ENCODE measurements around the gene LYPD8. TPM values are rescaled to one million over a fixed set of nuclear protein-coding genes. Genes with fewer than 3 reads are reported as not detected.

Gene LYPD8
- total RNA-seq, 1 donor from 2014 or later: not detected

- Mint-ChIP-seq H3K27ac (no peak overlapping the region), H3K4me3 (no peak overlapping the region), H3K4me1 (ENCODE audit: unreplicated experiment) (no peaks in the 10 kb centered on the region), H3K27me3 (no peaks in the 10 kb centered on the region), H3K36me3 (no peaks in the 10 kb centered on the region), H3K9me3 (no peaks in the 10 kb centered on the region)
- DNase-seq (ENCODE audit: extremely low spot score, unreplicated experiment): no peak
- TF ChIP-seq CTCF (conservative IDR thresholded peaks at IDR 0.05): no peak
Observed at GRCh38 chr1:248751635-248752034, 3.9 kb downstream of the LYPD8 start.

GRCh38 chr1:248751142-248751541 is 4.4 kb downstream of the LYPD8 start:
- H3K9me3 Mint-ChIP-seq: no peaks in the 10 kb centered on the region
- no peaks in the 10 kb centered on the region for H3K27me3 Mint-ChIP-seq
- no peak for DNase-seq (ENCODE audit: extremely low spot score, unreplicated experiment)
- no peak overlapping the region for H3K4me3 Mint-ChIP-seq
- TF ChIP-seq CTCF (conservative IDR thresholded peaks at IDR 0.05): no peak
- H3K4me1 Mint-ChIP-seq (ENCODE audit: unreplicated experiment): no peaks in the 10 kb centered on the region
- H3K36me3 Mint-ChIP-seq: no peaks in the 10 kb centered on the region
- no peak overlapping the region for H3K27ac Mint-ChIP-seq

GRCh38 chr1:248750496-248750895 is 5.1 kb downstream of the LYPD8 start:
- Mint-ChIP-seq H3K4me3 (no peak overlapping the region), H3K36me3 (no peaks in the 10 kb centered on the region), H3K27me3 (no peaks in the 10 kb centered on the region), H3K27ac (no peak overlapping the region), H3K4me1 (ENCODE audit: unreplicated experiment) (no peaks in the 10 kb centered on the region), H3K9me3 (no peaks in the 10 kb centered on the region)
- DNase-seq (ENCODE audit: extremely low spot score, unreplicated experiment): no peak
- TF ChIP-seq CTCF (conservative IDR thresholded peaks at IDR 0.05): no peak

- no peak for TF ChIP-seq CTCF (conservative IDR thresholded peaks at IDR 0.05)
- no peak overlapping the region for H3K27ac Mint-ChIP-seq
- no peaks in the 10 kb centered on the region for H3K27me3 Mint-ChIP-seq
- H3K4me1 Mint-ChIP-seq (ENCODE audit: unreplicated experiment): no peaks in the 10 kb centered on the region
- H3K4me3 Mint-ChIP-seq: no peak overlapping the region
- no peak for DNase-seq (ENCODE audit: extremely low spot score, unreplicated experiment)
- peaks cover 4% of the 10 kb centered on the region for H3K9me3 Mint-ChIP-seq
- H3K36me3 Mint-ChIP-seq: no peaks in the 10 kb centered on the region
Observed at GRCh38 chr1:248748211-248748610, 7.3 kb downstream of the LYPD8 start.

- Mint-ChIP-seq H3K36me3 (no peaks in the 10 kb centered on the region), H3K4me1 (ENCODE audit: unreplicated experiment) (no peaks in the 10 kb centered on the region), H3K27ac (no peak overlapping the region), H3K27me3 (no peaks in the 10 kb centered on the region), H3K9me3 (peaks cover 15% of the 10 kb centered on the region), H3K4me3 (no peak overlapping the region)
- no peak for DNase-seq (ENCODE audit: extremely low spot score, unreplicated experiment)
- TF ChIP-seq CTCF (conservative IDR thresholded peaks at IDR 0.05): no peak
Observed at GRCh38 chr1:248740876-248741275, 14.7 kb downstream of the LYPD8 start.

- H3K9me3 Mint-ChIP-seq: peaks cover 11% of the 10 kb centered on the region
- no peaks in the 10 kb centered on the region for H3K4me1 Mint-ChIP-seq (ENCODE audit: unreplicated experiment)
- no peaks in the 10 kb centered on the region for H3K27me3 Mint-ChIP-seq
- DNase-seq (ENCODE audit: extremely low spot score, unreplicated experiment): no peak
- no peaks in the 10 kb centered on the region for H3K36me3 Mint-ChIP-seq
- TF ChIP-seq CTCF (conservative IDR thresholded peaks at IDR 0.05): no peak
- no peak overlapping the region for H3K27ac Mint-ChIP-seq
- H3K4me3 Mint-ChIP-seq: no peak overlapping the region
Observed at GRCh38 chr1:248739572-248740205, 15.9 kb downstream of the LYPD8 start.
